Effector CD4-positive, alpha-beta T cell (primary cell): Measurements from ENCODE around the gene TP73.

Source experiments
- DNase-seq: peaks from one replicate; pipeline ENCODE4 v3.0.0-alpha.2; 2020

The TP73 gene

DNA sequence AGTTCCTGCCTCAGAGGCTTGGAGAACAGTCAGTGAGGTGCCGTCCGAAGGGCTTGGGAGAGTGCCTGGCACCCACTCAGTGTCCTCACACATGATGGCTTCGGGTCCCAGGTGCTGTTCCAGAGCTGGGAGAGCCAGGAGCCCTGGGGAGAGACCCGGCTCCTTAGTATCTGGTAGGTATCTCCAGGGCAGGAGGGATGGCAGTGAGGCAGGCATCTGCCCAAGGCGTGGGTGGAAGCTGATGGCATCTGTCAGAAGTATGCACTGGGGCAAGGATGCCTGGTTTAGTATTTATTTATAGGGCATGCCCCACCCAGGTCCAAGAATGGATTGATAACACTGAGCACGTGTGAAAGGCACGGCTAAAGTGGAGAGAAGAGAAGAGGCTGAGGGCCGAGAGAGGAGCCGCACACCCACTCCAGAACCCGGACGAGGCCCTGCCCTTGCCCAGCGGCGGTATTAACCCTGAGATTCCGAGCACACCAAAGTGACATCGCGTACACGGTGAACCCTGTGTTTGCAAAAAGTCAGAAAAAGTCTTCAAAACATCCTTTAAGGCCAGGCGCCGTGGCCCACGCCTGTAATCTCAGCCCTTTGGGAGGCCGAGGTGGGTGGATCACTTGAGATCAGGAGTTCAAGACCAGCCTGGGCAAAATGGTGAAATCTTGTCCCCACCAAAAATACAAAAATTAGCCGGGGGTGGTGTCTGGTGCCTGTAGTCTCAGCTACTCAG, 2.4 kb downstream of the TP73 start:
- no peak for DNase-seq

DNA sequence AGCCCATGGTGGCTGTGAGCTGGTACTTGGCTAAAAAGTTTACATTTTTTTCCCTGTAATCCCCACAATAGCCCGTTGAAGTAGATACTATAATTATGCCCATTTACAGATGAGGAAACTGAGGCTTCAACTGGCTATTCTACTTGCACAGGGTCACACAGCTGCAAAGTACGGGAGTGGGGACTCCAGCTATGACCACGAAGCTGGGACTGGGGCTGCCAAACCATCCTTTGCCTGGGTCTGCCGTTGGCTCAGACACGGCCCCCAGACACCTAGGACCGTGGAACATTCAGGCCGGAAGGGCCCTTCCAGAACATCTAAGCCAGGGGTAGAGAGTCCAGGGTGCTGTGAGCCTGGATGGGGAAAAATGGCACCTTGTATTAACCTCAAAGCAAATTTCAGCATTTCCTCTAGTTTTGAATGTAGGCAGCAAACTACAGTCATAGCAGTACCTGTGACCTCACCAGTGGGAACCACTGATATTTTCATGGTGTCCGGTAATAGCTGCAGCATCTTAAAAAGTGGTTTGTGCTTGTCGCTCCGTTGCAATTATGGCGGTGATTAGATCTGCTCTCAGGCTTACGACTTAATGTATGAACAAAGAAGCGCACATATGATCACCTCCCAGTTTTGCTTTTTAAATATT, 4.3 kb downstream of the TP73 start:
- no peak for DNase-seq

- no peak for DNase-seq
These were observed 4.8 kb downstream of the TP73 start for GRCh38 chr1:3657096-3657475.

DNA sequence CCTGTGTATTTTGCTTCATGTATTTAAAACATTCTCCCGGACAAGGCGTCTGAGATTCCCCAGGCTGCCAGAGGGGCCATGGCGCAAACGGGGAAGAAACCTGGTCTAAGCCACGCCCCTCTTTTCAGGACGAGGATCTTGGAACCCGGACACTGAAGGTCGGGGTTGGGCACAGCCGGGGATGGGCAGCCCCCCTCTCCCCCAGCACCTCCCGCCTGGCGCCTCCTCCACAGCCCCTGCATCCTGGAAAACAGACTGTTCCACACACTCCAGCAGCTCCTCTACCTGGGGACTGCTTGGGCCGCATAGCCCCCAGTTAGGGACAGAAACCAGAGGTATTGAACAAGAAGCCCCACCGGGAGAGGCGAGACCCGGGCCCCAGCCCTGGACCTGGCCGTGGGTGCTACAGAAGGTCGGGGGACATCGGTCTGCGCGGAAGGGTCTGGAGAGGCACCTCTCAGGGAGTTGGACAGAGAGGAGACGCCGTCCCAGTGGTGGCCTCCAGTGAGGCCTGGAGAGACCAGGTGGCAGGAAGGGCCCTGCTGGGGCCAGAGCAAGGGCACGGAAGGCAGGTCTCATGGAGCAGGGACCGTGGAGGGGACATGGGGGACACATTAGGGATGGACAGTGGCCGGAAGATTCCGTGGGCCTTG, 5.4 kb downstream of the TP73 start:
- DNase-seq: no peak

DNA sequence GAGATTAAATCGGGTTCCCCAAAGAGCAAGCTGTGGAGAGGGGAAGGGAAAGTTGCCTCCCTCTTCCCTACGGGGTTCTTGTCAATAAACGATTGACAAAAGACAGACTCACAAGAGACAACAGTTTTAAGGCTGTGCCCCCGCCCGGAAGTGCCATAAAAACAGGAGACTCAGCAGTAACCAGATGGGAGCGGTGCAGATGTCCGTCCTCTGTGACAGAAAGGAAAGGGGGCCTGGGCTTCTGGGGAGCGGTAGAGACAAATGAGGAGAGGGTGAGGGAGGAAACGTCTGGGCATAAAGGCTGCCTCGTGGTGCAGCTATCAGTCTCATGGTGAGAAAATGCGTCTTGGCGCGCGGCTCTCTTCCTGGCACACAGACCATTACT, 5.9 kb downstream of the TP73 start:
- no peak for DNase-seq

- no peak for DNase-seq
These were observed 6.8 kb downstream of the TP73 start for GRCh38 chr1:3659093-3659492.

- DNase-seq: no peak
These were observed 8.4 kb downstream of the TP73 start for GRCh38 chr1:3660704-3661103.

- DNase-seq: no peak
These were observed 9.3 kb downstream of the TP73 start for GRCh38 chr1:3661631-3662030.

GRCh38 chr1:3662080-3662671, 9.9 kb downstream of the TP73 start:
- no peak for DNase-seq

DNA sequence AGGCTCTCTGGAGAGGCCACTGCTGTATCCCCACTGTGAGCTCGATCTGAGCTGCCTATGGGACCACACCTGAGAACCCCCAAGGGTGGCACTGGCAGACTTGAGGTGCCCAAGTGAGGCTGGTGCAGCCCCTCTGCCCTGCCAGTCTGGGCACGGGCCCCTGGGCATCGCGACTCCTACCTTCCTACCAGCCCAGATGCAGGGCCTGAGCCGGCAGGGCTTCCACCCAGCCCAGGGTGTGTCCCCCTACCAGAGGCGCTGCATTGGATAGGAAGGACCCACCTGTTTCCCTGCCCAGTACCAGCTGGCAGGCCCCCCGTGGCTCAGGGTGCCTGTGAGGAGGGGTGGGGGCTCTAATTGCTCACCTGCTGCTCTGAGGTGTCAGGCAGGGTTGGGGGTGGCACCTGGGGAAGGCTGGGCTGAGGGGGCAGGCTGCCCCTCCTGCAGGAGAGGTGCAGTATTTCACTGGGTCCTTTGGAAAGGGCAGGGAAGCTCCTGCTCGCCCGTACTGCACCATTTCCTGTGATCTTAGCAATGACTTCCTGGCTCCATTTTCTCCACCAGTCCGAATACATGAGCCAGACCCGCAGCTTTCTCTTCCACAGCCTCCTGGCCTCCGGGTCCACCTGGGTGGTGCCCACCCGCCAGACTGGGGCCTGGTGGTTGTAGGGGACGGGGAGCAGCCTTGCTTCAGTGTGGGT, 11.8 kb downstream of the TP73 start:
- DNase-seq: no peak

GRCh38 chr1:3664700-3665375, 12.5 kb downstream of the TP73 start:
- no peak for DNase-seq

GRCh38 chr1:3668148-3668547, 15.8 kb downstream of the TP73 start:
- no peak for DNase-seq

DNA sequence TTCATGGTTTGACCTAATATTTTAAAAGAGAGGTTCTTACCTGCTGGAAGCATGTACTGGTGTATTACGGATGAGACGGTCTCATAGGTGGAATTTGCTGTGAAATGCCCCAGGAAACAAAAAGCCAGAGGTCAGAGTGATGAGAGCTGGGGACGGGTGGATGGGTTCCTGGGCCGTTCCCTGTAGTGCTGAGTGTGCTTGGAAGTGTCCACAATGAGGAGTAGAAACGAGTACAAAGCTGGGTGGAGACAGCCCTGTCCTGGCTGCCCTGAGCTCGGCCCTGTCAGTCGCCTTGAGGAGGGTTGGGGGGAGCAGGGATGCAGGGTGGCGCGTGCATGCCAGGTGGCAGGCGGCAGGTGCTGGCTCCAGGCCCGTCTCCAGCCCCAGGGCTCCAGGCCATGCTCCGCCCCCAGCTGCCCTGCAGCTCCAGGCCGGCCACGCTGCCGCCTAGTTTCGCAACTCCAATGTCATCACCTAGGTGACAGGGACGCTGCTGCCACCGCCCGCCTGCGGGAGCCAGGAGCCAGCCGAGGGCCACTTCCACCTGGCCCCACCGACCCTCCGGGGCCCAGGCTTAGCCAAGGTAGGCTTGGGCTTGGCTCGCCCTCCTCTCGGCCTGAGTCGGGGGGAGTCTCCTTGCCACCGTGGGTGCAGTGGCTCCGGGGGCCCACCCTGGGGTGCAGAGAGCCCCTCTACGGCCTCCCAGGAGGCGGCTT, 16.4 kb downstream of the TP73 start:
- no peak for DNase-seq

DNA sequence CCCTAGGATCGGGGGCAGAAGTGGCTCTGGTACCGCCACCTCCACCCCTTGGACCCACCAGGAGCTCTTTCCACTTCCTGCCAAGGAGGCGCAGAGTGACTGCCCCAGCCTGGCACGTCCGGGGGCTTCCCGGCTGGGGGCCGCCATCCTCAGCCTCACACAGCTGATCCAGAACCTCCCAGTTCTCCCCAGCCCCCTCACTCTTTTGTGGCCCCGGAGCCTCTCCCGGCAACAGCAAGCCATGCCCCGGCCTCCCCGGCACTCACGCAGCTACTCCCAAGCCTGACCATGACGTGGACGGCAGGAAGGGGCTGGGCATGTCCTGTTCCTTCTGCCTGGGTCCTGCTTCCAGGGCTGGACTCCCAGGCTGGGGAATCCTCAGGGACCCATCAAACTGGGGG, 17.1 kb downstream of the TP73 start:
- no peak for DNase-seq

GRCh38 chr1:3669971-3670431, 17.7 kb downstream of the TP73 start:
- no peak for DNase-seq

- DNase-seq: no peak
These were observed 18.5 kb downstream of the TP73 start for GRCh38 chr1:3670823-3671265.

DNA sequence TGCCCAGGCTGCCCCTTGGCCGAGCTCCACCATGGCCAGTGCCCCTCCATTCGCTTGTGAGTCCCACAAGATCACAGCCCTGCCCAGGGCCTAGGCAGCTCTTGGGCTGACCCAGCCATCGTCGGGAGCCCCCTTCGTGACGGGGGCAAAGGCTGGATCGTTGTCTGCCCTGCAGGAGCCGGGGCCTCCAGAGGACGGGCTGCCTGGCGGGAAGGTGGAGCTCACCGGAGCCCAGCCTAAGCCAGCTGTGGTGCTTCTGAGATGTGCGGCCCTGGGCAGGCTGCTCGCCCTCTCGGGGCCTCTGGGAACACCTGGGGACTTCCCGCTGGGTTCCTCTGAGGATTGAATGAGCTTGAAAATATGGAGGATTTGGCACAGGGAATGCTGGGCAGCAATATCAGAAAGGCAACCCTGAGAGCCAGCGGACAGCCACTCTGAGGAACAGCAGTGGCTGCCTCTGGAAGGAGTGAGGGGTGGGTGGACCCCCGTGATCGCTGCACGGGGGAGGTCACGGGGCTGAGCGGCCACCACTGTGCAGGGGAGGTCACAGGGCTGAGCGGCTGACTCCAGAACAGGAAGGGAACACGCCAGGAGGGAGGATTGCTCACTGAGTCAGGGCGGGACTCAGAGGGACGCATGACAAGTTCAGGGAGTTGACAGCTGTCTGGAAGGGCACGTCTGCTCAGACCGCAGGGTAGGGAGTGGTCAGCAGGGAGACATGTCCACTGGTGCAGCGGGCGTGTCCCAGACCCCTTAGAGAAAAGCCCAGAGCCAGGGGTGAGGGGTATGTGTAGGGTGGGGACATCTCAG, 19.3 kb downstream of the TP73 start:
- DNase-seq: no peak

DNA sequence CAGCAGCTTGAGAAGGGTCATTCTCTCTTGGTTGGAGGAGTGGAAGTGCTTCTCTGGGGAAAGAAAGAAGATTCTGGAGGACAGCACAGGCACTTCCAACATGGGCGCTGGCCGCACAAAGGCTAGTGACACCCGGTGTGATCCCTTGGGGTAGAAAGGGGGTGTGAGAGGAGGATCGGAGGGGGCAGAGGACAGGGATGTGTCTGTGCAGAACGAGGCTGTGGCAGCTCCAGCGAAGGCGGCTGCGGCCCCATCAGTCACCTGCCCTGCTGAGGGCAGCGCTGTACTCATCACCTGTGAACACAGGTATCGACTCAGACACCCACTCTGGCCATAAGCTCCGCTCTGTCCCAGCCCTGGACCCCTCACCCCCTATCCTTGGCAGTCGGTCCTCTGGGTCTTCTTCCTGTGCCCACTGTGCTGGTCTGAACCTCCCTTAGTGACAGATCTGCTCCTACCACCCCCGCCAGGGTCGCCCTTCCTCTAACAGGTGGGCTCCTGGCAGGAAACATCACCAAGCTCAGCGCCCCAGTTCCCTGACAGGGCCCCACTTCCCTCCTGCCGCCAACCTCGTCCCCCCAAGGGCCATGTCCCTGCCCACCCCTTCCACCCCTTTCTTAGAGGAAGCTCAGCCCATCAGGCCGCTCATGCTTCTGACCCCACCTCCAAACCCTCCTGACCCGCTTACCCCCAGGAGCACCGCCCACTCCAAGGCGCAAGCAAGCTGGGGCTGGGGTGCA, 20.1 kb downstream of the TP73 start:
- DNase-seq: no peak

- no peak for DNase-seq
These were observed 20.6 kb downstream of the TP73 start for GRCh38 chr1:3672971-3673361.
